GM12892 (cell line): Measurements from ENCODE around the gene ERGIC1.

Experiments used
- POLR2AphosphoS5 ChIP-seq: IDR thresholded peaks from 2 replicates; pipeline ENCODE4 v1.6.1; 2011; ENCODE audit warnings: low read depth, low read length, control low read depth
- TAF1 ChIP-seq: IDR thresholded peaks from 2 replicates; pipeline ENCODE4 v1.6.1; 2011; ENCODE audit warnings: low read depth, mild to moderate bottlenecking, control low read depth, low read length, borderline replicate concordance

DNA sequence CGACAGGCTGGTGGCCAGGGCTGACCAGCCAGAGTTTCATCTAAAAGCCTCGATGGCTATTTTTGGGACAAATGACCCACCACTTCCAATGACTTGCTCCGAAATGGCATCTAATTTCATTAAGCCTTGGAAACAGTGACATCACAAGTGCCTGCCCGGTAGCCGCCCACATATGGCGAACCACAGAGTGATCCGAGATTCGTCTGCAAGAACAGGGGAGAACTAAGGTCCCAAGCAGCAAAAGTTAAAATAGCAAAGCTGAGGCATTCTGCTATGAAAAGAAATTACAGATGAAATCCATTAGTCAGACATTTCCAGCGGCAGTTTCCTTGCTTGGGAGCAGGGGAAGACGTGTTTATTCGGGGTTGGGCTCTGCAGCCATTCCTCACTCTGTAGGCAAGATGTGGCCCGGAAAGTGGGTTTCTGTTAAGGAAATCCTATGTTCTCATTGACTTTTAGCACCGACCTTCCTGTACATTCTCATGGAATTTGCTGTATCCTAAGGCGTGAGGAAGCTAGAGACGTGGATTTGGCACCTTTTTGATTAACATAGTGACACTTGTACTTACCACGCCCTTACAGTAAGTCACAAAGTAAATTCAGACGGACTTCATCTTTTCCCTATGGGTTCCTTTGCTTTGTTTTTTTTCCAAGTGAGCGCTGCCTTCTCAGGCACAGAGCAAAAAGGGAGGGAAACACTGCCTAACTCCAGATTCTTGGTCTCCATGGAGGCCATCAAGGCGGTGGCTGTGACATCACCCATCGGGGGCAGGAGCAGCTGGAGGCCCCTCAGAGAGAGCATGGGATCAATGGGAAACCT, 45.1 kb downstream of the ERGIC1 start:
- no peak for TF ChIP-seq TAF1
- no peak for TF ChIP-seq POLR2AphosphoS5
